RWPE1 (cell line): ENCODE data around the gene CADM2.
A peak's percentile ranks its signal among the peaks of the same experiment; 100 is the strongest.

Experiments
- CTCF ChIA-PET: fragments of 350-600 bp; sonication (Branson Sonifier 250); formaldehyde crosslinking; extraction: SDS; loops from one replicate; lab custom pipeline; 2021; lab: Yijun Ruan, JAX
- POLR2A ChIA-PET: fragments of 400-600 bp; formaldehyde crosslinking; extraction: SDS; loops from one replicate; lab custom pipeline; 2020; ENCODE audit warnings: antibody characterized with exemption; ENCODE audit not compliant: low non-redundant PET; lab: Yijun Ruan, JAX
- DNase-seq: peaks from one replicate; pipeline ENCODE4 v3.0.0; 2012; ENCODE audit warnings: low spot score
- H3K27ac ChIP-seq: fragments of 450-650 bp; 2 replicates; pipeline ENCODE4 v1.5.1; 2017
- TF ChIP-seq, protein P1 (sequence below): fragments of 450-650 bp; conservative IDR thresholded peaks from 2 replicates; pipeline ENCODE4 v1.5.1; 2017; ENCODE audit warnings: low read depth, mild to moderate bottlenecking

The CADM2 gene

DNA sequence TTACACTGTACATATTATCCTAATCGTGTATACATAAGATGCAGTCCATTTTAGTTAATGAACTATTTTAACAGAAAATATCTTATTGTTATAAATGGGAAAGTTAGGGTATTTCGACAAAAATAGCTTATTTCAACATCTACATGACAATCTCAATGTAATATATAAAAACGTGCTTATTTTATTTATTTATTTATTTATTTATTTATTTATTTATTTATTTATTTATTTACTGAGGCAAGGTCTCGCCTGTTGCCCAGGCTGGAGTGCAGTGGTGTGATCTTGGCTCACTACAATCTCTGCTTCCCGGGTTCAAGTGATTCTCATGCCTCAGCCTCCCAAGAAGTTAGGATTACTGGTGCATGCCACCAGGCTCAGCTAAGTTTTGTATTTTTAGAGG, 614.2 kb downstream of the CADM2 start:
- DNase-seq = no peak
- H3K27ac ChIP-seq = no peak overlapping the region
- TF ChIP-seq, protein P1, sequence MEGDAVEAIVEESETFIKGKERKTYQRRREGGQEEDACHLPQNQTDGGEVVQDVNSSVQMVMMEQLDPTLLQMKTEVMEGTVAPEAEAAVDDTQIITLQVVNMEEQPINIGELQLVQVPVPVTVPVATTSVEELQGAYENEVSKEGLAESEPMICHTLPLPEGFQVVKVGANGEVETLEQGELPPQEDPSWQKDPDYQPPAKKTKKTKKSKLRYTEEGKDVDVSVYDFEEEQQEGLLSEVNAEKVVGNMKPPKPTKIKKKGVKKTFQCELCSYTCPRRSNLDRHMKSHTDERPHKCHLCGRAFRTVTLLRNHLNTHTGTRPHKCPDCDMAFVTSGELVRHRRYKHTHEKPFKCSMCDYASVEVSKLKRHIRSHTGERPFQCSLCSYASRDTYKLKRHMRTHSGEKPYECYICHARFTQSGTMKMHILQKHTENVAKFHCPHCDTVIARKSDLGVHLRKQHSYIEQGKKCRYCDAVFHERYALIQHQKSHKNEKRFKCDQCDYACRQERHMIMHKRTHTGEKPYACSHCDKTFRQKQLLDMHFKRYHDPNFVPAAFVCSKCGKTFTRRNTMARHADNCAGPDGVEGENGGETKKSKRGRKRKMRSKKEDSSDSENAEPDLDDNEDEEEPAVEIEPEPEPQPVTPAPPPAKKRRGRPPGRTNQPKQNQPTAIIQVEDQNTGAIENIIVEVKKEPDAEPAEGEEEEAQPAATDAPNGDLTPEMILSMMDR = no peak
- CTCF ChIA-PET = no interaction called here
- POLR2A ChIA-PET = no interaction called here

DNA sequence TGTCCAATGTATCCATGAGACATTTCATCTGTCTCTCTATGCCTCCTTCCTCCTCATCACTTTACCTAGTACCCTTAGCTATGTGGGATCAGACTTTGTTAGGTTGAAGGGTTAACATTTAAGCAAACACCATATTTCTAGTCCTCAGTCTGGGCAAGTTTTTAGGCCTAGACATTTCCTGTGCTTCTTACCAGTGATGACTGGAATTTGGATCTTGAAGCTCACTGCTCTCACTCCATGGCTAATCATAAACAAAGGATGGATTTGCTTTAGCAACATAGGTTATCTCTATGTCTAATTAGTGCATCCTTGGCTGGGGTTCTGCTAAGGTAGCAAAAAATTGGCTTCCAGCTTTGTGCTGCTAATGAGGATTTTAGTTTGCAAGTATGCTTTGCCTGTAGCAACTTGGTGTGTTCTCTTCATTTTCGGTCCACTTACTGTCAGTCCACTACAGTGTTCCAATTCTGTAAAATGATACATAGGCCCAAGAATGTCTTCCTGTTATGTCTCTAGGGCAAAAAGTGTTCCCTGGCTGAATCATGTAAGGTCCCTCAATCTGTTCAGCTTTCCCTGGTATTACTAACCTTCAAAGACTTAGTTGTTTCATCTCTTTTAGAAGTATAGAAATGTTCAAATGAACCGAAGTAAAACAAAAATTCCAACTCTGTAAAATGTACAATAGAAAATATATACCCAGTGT, 615.4 kb downstream of the CADM2 start:
- ChIA-PET CTCF (no interaction called here), POLR2A (no interaction called here)
- H3K27ac ChIP-seq = no peak overlapping the region
- no peak for DNase-seq
- TF ChIP-seq, protein P1 = no peak

DNA sequence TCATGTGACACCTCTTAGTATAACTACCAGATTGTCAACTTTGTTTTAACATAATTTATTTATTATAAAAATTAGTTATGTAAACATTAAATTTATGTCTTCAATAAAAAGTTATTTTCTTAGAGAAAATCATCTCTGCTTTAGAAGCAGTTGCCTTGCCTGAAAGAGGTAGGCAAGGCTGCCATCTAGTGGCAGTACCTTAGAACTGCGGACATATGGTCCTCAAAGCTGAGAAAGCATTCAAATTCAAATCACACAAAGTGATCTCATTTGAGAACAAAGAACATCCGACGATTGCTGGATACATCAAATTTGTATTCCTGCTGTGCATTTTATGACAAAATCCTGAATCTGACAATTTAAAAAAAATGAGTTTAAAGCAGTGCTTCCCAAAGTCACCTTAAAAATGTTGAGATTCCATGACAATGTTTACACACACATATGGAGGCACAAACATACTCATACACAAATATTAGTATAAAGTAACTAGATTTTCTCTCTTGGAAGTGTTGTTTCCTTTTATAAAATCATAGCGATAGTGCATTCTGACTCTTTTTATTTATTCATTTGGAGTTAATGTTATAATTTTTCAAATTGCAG, 617.4 kb downstream of the CADM2 start:
- ChIA-PET CTCF (interaction anchor here (0.6 to 0.9 kb wide), 2 partner anchors 275 to 383 kb away, joined by 4 read pairs; no protein-coding TSS in a partner anchor), POLR2A (no interaction called here)
- DNase-seq = peak; percentile 32
- TF ChIP-seq, protein P1 = peak; percentile 74
- no peak overlapping the region for H3K27ac ChIP-seq

DNA sequence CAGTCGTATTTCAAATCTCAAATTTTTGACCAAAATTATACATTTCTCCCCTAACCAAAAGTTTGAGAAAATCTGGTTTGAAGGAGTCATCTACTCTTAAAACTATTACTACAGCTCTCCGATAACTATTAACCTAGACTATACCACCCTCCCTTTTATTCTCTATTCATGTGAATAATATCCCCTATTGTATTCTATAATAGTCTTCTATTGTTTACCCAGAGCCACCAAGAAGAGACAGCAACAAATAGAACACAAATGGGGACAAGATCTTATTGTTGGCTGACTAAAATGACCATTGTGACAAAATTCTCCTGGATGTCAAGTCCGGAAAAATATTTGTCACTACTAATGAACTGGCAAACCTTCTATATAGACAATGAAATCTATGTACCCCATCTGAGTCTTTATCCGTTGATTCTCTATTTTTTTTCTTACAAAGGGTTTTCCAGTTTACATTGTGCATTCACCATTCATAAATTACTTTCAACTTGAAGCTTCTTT, 618.0 kb downstream of the CADM2 start:
- CTCF ChIA-PET = interaction anchor here (0.6 to 0.9 kb wide), 4 partner anchors 275 to 627 kb away, joined by 4 to 8 read pairs (median 6); no protein-coding TSS in a partner anchor
- no peak overlapping the region for H3K27ac ChIP-seq
- DNase-seq = no peak
- TF ChIP-seq, protein P1 = no peak
- POLR2A ChIA-PET = no interaction called here

DNA sequence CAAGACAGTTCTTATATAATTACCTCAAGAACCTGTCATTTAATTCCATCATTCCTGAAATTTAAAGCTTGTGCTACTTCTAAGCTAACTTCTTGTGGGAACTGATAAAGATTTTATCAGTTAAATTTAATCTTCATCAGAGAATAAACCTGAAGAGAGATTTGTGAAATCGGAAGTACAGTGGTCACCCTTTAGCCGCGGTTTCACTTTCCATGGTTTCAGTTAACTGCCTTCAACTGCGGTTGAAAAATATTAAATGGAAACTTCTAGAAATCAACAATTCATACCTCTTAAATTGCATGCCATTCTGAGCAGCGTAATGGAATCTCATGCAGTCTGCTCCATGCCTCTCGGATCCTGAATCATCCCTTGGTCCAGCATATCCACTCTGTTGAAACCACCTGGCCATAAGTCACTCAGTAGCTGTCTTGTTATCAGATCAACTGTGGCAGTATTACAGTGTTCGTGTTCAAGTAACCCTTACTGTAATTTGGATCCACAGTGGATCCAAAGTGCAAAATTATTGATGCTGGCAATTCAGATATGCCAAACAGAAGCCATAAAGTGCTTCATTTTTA, 626.1 kb downstream of the CADM2 start:
- POLR2A ChIA-PET = no interaction called here
- no peak for DNase-seq

DNA sequence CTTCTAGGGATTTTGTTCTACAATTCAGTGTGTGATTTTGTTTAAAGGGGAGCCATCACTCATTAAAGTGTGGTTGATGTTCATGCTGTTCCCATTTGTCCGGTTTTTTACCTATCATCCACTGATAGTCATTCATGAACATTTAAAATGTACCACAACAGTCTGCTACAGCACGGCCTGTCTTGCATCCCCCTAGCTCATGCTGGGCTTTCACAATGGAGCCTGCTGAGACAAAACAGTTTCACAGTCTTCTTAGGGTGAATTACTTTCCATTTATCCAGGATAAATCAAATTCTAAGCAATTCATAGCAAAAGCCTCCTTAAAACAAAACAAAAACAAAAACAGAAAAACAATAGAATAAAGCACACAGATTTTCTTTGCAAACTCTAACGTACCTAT, 627.2 kb downstream of the CADM2 start:
- TF ChIP-seq, protein P1 = no peak
- CTCF ChIA-PET = no interaction called here
- no peak for DNase-seq
- no peak overlapping the region for H3K27ac ChIP-seq
- POLR2A ChIA-PET = no interaction called here

More for the DNA sequence above, 626.1 kb downstream of the CADM2 start:
- TF ChIP-seq, protein P1 = no peak
- CTCF ChIA-PET = interaction anchor here (0.6 kb wide), 1 partner anchor 154 kb away, joined by 3 read pairs; no protein-coding TSS in a partner anchor
- no peak overlapping the region for H3K27ac ChIP-seq
